HK-2 (cell line): ENCODE results near the gene PCDHA1.

Source experiments
- DNase-seq: peaks from one replicate; pipeline ENCODE4 v3.0.0-alpha.2; 2018; ENCODE audit not compliant: unreplicated experiment

PCDHA1 gene

DNA sequence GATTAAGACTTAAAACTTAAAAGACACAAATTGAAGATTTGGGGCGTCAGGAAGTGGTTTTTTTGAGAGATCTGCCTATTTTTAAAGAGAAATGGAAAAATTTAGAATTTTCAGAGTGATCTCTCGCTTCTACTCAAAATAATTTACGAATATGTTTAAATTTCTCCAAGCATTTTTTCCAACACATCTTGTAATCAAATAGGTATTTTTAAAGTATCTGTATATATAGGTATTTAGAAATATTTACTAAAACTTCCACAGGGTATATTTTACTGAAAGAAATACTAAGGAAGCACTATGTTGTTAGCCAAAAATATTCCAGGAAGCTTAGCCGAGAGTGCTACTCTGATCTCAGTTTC lies 255.5 kb downstream of the PCDHA1 start:
- no peak for DNase-seq

DNA sequence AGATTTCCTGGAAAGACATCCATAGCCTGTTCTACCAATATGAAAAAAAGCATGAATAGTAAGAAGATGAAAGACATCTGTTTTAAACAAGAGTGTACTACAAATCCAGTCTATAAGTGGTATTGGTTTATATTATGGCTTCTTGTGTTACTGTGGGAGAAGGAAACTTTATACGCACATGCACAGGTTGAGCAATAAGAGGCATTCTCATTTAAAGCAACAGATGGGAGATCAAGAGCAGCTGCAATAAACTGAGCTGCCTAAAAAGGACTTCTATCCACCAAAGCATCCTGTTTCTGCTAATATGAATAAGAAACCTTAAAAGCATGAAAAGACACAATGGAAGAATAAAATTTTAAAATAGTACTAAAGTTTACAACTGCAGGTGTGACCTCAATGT lies 256.6 kb downstream of the PCDHA1 start:
- DNase-seq, result no peak

DNA sequence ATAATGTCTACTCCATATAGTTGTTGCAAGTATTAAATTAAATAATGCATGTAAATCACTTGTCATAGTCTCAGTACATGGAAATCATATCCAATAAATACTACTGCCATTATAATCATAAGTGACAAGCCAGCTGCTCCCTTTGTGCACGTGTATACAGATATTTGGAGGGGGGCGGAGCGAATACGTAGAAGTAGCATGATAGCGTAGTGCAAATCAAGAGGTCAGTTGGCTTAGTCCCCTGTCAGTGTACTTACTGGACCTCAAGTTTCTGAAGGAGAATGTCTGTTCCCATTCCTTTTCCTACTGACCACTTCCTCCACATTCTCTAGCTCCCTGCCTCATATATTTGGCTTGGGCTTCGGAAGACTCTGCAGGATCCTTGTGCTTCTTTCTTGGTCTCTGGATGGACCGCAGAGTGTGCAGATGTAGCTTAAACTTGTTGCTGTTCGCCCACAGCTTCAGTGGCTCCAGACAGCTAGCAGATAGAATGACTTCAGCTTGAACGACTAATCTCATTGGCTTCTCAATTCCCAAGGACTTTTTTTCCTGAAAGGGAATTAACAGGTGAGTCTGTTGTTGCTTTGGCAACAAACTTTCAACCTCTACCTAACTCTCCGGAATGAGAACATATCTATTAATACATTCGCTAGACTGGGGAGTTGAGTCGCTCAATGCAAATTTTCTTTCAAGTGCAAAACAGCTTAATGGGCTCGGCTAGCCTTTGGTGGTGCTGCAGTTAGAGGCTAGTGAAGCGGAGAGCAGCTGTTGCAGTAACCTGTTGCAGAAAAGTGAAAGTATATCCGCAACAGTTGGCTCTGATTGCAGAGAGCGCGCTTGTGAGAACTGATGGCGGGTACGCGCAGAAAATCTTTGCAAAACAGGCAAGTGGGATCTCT lies 264.9 kb downstream of the PCDHA1 start, which contains the start of gene PCDHB1:
PCDHB1 (plus strand) TSS at position 753 of the 899 bp plus-strand sequence; CDS start at position 850, 97 bp downstream.
- no peak for DNase-seq

DNA sequence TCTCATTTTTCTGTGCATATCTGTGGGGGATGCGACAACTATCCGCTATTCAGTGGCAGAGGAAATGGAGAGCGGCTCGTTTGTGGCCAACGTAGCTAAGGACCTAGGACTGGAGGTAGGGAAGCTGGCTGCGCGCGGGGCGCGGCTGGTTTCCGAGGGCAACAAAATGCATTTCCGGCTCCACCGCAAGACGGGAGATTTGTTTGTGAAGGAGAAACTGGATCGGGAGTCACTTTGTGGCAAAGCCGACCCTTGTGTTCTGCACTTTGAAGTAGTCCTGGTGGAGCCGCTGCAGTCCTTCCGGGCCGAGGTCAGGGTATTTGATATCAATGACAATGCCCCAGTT lies 265.6 kb downstream of the PCDHA1 start:
- no peak for DNase-seq
